COLO668 (cell line): ENCODE data around the gene SLC25A27.

Source experiments
- DNase-seq: peaks from one replicate; lab custom pipeline; 2025; ENCODE audit not compliant: unreplicated experiment; lab: John Stamatoyannopoulos, UW

SLC25A27 gene

GRCh38 chr6:46648869-46649492, 3.8 kb upstream of the SLC25A27 start:
- no peak for DNase-seq

DNA sequence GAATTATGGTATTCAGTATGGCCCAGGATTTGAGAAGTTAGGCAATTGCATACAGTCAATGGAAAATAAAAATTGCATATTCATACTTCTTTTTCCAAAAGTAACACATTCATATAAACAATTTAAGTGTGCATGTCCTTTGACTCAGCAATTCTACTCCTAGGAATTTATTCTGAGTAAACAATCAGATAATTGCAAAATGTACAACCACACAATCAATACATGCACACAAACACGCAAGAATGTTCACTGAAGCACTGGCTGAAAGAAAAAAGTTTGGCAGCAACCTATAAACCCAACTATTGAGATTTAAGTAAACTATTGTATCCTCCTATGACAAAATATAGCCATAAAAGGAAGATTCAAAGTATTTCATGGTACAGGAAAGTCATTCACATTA, 1.8 kb upstream of the SLC25A27 start:
- no peak for DNase-seq

GRCh38 chr6:46651816-46652215, 959 bp upstream of the SLC25A27 start:
- DNase-seq: no peak

DNA sequence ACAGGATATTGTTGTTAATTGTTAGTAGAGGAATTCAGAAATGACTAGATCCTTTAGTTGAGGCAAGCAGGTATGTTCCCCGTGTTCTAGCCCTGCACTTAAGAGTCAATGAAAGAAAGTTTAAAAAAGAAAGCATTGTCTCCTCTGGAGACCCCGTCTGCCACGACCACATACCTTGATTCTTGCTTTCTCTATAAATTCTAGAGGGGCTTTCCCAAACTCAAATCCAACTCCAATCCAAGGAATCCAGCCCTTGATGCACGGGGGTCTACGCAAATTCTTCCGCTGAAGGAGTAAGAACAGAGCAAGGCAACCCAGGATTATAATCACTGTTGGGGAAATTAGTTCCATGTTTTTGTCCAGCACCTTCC, 558 bp upstream of the SLC25A27 start:
- DNase-seq: no peak

DNA sequence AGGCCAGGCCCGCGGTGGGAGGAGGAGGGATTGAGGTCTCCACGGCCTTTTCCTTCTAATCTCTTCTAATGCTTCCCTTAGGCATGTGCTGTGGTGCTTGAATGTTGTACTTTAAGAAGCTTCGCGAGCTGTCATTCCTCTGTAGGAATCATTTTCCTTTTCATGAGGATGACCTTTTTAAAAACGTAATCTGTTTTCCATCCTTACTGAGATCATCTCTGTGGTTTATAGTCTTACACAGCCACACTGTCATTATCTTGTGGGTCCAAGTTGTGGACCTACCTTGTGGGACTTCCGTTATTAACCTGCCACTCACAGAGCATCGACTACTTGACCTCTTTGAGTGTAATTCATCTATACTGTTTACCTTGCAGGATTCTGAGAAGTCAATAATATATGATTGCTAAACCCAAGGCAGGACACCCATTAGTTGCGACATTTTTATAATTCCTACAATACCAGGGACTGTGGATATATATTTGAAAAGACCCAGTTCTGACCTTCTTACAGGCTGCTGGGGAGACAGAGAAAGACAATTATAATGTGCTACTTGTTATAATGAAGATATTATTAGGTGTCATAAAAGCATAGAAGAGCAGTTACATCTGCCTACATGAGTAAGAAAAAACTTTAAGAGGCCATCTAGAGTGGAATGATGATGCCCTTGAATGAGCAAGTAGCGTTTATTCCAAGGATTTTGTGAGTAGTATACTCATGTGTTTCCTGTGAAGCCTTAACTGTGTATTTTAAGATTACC, 842 bp downstream of the SLC25A27 start:
- DNase-seq: no peak

DNA sequence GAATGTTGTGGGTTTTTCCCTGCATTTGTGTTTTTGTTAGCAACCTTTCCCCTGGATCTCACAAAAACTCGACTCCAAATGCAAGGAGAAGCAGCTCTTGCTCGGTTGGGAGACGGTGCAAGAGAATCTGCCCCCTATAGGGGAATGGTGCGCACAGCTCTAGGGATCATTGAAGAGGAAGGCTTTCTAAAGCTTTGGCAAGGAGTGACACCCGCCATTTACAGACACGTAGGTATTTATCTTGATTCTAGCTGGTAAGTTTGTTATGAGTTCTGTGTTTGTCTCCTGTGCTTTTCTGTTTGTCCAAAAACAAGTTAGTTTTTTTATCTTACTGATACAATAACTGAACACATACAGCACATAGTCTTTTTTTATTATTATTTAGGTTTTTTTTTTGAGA, 3.0 kb downstream of the SLC25A27 start:
- no peak for DNase-seq

- DNase-seq: no peak
Observed at GRCh38 chr6:46657642-46658041, 4.9 kb downstream of the SLC25A27 start.

DNA sequence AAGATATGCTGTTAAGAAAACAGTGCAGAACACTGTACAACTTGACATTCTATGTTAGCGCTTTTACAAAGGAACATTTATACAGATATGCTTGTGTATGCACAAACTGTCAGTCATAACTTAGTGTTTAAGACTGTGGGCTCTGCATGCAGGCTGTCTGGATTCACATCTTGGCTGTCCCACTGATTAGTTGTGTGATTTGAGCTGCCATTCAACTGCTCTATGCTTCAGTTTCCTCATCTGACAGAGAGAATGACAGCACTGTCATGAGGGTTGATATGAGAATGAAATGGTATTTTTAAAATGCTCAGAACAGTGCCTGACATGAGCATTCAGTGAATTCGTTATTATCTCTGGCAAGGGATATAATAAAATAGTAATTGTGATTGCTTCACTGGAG, 8.7 kb downstream of the SLC25A27 start:
- DNase-seq: no peak

DNA sequence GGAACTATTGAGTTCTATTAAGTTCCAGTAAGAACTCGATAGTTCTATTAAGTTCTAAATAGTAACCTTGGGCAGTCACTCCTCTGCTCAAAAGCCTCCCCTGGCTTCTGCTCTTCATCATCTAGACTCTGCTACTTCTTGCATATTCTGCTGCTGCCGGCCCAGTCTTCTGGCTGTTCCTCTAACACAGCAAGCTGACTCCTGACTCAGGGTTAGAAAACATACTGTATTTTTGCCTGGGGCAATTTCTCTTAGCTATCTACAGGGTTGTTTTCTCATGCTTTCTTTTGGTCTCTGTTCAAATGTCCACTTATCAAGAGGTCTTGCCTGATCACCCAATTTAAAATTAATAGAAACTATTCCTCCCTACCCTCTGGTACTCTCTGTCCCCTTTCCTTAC, 14.6 kb downstream of the SLC25A27 start:
- DNase-seq: no peak

DNA sequence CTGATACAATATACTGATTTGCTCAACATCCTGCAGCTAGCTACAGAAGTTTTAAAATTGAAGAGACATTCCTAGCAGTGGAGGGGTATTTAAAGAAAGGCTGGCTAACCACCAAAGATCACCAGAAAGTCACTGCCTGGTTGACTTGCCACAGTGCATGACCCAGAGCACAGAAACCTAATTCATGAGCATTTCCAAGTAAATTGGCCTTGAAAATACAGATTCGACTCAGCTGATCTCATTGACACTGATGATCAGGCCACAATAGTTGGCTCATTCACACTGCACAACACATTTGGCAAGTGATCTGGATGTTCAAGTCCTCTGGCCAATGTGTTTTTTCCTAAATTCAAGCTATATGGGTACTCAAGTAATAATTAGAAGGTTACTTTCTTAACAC, 21.6 kb downstream of the SLC25A27 start:
- no peak for DNase-seq

DNA sequence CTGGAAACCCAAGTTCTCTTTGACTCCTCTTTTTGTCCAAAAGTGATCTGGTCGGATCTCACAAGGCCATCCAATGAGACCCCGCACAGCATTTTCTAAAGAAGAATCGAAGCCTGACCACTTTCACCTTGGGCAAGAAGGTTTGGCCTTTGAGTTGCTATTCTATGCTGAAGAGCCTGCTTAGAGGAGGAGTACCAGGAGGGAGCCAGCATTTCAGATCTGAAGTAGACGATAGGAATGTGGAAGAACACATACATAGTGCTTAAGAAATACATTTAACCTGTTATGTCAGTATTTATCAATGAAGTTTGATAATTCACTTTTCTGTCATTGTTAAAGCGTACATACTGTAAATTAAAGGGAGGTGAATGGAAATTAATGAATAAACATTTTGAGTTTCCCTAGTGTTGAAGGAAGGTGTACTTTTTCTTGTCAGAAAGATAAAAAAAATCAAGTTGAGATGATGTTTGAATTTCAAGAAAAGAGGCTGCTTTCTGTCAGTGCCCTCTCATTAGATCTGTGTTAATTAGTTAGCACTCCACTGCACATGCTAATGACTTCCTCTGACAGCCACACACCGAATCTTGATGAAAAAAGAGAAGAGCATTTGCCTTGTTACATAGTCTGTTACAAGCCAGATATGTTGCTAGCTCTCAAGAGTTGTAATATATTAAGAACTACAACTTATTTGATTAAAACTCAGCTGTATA, 24.0 kb downstream of the SLC25A27 start:
- no peak for DNase-seq

DNA sequence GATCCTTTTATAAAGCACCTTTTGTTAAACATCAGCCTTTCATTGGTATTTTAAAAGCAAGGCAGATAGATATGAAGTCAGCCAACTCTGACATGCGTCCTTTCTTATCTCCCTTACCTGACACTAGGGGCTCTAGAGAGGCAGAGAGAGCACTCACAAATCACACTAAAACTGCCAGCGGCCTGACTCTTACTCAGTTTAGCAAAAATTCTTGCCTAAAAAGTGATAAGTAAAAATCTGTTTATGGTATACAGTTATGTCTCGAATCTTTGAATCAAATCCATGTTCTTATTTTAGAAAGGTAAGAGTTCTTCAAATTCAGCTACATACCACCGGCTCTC, 24.5 kb downstream of the SLC25A27 start:
- DNase-seq: no peak

DNA sequence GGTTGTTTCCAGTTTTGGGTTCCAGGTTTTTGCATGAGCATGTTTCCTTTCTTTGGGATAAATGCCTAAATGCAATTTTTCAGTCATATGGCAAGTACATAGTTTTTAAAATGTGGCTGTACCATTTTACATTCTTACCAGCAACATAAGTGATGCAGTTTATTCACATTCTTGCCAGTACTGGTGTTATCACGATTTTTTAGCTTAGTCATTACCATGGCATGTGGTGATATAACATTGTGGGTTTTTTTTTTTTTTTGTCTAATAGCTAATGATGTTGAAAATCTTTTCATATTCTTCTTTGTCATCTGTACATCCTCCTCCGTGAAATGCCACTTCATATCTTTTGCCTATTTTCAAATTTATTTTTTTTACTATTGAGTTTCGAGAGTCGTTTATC, 32.0 kb downstream of the SLC25A27 start:
- DNase-seq: no peak

DNA sequence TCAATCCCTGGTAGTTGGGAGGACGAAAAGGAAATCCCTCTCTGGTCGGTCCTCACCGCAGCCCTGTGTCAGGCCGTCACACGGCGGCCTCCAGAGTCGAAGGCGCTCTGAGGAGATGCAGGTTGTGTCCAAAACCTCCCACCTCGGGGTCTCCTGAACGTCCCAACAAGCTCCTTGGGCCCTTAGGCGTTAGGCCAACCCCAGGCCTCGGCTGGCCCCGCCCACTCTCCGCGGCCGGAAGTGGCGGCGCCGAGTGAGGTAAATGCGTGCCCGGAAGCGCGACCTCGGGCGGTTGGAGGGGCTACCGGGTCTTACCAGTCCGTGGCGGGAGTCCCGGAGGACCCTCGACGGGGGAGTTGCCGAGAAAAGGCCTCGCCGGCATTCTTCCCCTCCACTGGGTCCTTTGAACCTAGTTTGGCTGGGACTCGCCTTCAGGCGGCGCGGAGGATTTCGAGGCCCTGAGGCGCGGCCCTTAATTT, 34.9 kb downstream of the SLC25A27 start, which contains the start of gene TDRD6:
TSS of gene TDRD6 (plus strand) at position 267 of the 479 bp plus-strand sequence. CDS start 244 bp downstream, outside the sequence.
- DNase-seq: no peak

DNA sequence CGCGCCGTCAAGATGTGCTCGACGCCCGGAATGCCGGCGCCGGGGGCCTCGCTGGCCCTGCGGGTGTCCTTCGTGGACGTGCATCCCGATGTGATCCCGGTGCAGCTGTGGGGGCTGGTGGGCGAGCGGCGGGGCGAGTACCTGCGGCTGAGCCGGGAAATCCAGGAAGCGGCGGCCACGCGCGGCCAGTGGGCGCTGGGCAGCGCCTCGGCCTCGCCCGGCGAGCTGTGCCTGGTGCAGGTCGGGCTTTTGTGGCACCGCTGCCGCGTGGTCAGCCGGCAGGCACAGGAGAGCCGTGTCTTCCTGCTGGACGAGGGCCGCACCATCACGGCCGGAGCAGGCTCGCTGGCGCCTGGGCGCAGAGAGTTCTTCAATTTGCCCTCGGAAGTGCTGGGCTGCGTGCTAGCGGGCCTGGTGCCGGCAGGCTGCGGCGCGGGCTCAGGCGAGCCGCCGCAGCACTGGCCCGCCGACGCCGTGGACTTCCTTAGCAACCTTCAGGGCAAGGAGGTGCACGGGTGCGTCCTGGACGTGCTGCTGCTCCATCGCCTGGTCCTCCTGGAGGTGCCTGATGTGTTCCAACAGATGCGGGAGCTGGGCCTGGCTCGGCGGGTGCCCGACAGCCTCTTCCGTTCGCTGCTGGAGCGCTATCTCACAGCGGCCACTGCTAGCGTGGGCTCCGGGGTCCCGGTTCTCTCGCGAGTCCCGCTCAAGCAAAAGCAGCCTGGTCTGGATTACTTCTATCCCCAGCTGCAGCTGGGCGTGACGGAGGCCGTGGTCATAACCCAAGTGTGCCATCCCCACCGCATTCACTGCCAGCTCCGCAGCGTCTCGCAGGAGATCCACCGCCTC, 35.6 kb downstream of the SLC25A27 start:
- no peak for DNase-seq

DNA sequence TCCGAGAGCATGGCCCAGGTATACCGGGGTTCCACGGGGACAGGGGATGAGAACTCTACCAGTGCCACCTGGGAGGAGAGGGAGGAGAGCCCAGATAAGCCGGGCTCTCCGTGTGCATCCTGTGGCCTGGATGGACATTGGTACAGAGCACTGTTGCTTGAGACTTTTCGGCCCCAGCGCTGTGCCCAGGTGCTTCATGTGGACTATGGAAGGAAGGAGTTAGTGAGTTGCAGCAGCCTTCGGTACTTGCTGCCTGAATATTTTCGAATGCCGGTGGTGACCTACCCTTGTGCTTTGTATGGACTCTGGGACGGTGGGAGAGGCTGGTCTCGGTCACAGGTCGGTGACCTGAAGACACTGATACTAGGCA, 36.2 kb downstream of the SLC25A27 start:
- DNase-seq: no peak

DNA sequence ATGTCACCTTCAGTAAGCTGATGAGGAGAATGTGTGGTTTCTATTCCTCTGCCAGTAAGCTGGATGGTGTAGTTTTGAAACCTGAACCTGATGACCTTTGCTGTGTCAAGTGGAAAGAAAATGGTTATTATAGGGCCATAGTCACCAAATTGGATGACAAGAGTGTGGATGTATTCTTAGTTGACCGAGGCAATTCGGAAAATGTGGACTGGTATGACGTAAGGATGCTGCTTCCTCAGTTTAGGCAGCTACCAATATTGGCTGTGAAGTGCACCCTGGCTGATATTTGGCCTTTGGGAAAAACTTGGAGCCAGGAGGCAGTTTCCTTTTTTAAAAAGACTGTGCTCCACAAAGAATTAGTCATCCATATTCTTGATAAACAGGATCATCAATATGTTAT, 36.9 kb downstream of the SLC25A27 start:
- no peak for DNase-seq

DNA sequence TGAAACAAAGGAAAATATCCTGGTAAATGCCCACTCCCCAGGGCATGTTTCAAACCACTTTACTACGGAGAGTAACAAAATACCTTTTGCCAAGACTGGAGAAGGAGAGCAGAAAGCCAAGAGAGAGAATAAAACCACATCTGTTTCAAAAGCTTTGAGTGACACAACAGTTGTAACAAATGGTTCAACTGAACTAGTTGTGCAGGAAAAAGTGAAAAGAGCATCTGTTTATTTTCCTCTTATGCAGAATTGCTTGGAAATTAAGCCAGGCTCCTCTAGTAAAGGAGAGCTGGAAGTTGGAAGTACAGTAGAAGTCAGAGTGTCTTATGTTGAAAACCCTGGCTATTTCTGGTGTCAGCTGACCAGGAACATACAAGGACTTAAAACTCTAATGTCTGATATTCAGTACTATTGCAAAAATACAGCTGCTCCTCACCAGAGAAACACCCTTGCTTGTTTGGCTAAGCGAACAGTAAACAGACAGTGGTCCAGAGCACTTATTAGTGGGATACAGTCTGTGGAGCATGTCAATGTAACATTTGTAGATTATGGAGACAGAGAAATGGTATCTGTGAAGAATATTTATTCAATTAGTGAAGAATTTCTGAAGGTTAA, 37.5 kb downstream of the SLC25A27 start:
- no peak for DNase-seq

DNA sequence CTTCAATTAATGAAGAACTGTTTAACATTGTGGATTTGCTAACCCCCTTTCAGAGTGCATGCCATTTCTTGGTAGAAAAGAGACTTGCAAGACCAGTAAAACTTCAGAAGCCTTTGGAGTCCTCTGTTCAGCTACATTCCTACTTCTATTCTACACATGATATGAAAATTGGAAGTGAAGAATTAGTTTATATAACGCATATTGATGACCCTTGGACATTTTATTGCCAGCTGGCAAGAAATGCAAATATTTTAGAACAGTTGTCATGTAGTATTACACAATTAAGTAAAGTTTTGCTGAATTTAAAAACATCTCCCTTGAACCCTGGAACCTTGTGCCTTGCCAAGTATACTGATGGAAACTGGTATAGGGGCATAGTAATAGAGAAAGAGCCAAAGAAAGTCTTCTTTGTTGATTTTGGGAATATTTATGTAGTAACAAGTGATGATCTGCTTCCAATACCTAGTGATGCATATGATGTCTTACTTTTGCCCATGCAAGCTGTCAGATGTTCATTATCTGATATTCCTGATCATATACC, 38.2 kb downstream of the SLC25A27 start:
- DNase-seq: no peak

- no peak for DNase-seq
Observed at GRCh38 chr6:46699970-46700369, 47.2 kb downstream of the SLC25A27 start.

DNA sequence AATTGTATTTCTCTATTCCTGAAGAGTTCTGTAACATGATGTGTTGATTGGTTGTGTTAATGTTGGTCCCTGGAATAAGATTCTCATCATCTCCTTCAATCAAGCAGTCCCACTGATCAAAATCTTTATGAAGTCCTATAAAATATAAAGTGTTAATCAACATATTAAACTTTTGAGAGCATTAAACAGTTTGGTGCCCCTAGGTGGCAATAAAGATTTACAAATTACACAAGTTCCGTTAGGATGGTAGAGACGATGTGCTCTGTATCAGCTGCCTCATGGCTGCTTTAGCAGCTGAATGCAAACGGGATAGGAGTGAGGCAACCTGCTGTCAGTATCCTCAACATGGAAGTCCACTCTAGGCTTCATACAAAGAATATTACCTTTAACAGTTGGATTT, 51.8 kb downstream of the SLC25A27 start:
- DNase-seq: no peak
